Upper lobe of right lung (tissue), 1 donor: ENCODE data around the gene RNU7-1. TPM values are rescaled to one million over a fixed set of nuclear protein-coding genes. Genes with fewer than 3 reads are reported as not detected.

ENCODE experiments used
- ATAC-seq: fragments of 200-7000 bp; cut with Tn5 transposase; one replicate; pipeline ENCODE4 v1.9.1; 2020; ENCODE audit warnings: mild to moderate bottlenecking, moderate library complexity
- DNase-seq: peaks from one replicate; pipeline ENCODE4 v3.0.0-alpha.2; 2020
- H3K27ac ChIP-seq: fragments of 200-600 bp; one replicate; pipeline ENCODE4 v1.8.0; 2022
- H3K27me3 ChIP-seq: fragments of 200-600 bp; one replicate; pipeline ENCODE4 v1.8.0; 2022; ENCODE audit warnings: mild to moderate bottlenecking
- H3K36me3 ChIP-seq: fragments of 200-600 bp; one replicate; pipeline ENCODE4 v1.8.0; 2022
- H3K4me1 ChIP-seq: fragments of 200-600 bp; one replicate; pipeline ENCODE4 v1.8.0; 2022
- H3K4me3 ChIP-seq: fragments of 200-600 bp; one replicate; pipeline ENCODE4 v1.8.0; 2022; ENCODE audit warnings: mild to moderate bottlenecking
- H3K9me3 ChIP-seq: fragments of 200-600 bp; one replicate; pipeline ENCODE4 v1.8.0; 2022
- intact Hi-C: fragments of 100-400 bp; cut with DNase I; formaldehyde crosslinking; loops from one replicate; pipeline ENCODE4 v1.11.0; 2022
- total RNA-seq: library from RNA; stranded (reverse); fragmentation: NEBNext Ultra II Directional; extraction: Animal tissue kit (Norgen Biotek cat#: 25700); gene quantifications from one replicate; pipeline ENCODE4 v1.2.1, GENCODE V29; 2021
- TF ChIP-seq, protein P1 (sequence below): fragments of 200-600 bp; IDR thresholded peaks from one replicate; pipeline ENCODE4 v1.8.0; 2022; ENCODE audit warnings: antibody characterized with exemption
- donor health status: DM: no; HTN: yes; CAD: no; lungs with severe emphysema.

Gene RNU7-1
- total RNA-seq, 1 donor from 2014 or later, result not detected

DNA sequence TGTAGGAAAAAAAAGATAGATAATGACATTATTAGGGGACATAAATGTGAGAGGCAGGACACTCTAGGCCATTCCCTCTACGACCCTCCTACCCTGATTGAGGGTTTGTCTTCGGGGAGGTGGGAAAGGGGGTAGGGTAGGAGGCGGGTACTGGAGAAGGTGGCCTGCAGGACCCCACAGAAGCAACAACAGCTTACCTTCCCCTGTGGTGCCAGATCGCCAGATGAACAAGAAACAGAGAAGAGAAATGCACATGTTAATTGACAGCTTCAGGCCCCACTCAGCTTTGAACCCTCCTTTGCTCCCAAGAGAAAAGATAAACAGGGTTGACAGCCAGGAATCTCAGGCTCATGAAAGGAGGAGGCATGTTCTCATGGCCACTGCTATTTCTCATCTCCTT is 22.1 kb downstream of the RNU7-1 start:
- Histone ChIP-seq H3K4me3 (no peak overlapping the region), H3K27ac (no peak overlapping the region), H3K9me3 (no peaks in the 10 kb centered on the region), H3K36me3 (peaks cover 42% of the 10 kb centered on the region), H3K4me1 (peaks cover 44% of the 10 kb centered on the region), H3K27me3 (no peaks in the 10 kb centered on the region)
- no peak for ATAC-seq
- TF ChIP-seq, protein P1, sequence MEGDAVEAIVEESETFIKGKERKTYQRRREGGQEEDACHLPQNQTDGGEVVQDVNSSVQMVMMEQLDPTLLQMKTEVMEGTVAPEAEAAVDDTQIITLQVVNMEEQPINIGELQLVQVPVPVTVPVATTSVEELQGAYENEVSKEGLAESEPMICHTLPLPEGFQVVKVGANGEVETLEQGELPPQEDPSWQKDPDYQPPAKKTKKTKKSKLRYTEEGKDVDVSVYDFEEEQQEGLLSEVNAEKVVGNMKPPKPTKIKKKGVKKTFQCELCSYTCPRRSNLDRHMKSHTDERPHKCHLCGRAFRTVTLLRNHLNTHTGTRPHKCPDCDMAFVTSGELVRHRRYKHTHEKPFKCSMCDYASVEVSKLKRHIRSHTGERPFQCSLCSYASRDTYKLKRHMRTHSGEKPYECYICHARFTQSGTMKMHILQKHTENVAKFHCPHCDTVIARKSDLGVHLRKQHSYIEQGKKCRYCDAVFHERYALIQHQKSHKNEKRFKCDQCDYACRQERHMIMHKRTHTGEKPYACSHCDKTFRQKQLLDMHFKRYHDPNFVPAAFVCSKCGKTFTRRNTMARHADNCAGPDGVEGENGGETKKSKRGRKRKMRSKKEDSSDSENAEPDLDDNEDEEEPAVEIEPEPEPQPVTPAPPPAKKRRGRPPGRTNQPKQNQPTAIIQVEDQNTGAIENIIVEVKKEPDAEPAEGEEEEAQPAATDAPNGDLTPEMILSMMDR, result no peak
- intact Hi-C loops, result loop anchor here (10.0 kb wide), 1 partner anchor 149 kb away; no protein-coding TSS in a partner anchor
- peak; percentile 8 for DNase-seq

DNA sequence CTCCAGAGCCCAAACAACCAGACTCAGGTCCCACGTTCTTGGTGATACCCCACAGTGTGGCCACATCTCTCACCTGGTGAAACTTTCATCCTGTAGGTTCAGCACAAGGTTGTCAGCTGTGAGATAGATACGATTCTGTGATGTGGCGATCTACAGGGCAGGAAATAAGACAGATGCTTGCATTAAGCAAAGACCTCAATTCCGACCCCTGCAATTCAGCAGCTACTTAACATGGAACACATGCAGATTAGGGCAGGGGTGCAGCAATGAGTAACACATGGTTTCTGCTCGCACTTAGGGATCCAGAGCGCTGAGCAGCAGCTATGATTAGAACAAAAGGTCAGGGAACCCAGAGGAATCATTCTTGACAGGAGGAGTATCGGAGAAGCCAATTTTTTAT is 22.7 kb downstream of the RNU7-1 start:
- ATAC-seq (no peak), DNase-seq (peak; percentile 15)
- peaks cover 39% of the 10 kb centered on the region for H3K4me1 ChIP-seq
- H3K9me3 ChIP-seq, result no peaks in the 10 kb centered on the region
- H3K27ac ChIP-seq, result no peak overlapping the region
- TF ChIP-seq, protein P1, result no peak
- H3K27me3 ChIP-seq, result no peaks in the 10 kb centered on the region
- no peak overlapping the region for H3K4me3 ChIP-seq
- intact Hi-C loops, result loop anchor here (10.0 kb wide), 1 partner anchor 148 kb away; no protein-coding TSS in a partner anchor
- H3K36me3 ChIP-seq, result peaks cover 42% of the 10 kb centered on the region

DNA sequence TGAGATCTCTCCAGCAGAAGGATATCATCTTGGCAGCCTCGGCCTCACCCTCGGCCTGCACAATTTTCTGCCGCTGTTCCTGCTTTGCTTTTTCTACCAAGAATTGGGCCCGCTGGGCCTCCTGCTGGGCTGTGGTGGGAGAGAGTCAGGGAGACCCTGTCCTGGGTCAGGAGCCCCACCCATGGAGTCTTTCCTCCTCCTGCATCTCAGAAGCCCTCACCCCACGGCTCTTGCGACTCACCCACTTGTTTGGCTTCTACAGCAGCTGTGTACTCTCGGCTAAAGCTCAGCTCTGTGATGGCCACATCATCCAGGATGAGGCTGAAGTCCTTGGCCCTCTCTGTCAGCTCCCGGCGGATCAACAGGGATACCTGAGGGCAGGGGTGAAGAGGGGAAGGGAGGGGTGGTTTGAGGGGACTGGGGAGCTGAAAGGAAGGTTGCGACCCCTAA is 24.1 kb downstream of the RNU7-1 start:
- ATAC-seq (no peak), DNase-seq (peak; percentile 53)
- intact Hi-C loops, result loop anchor here (10.0 kb wide), 1 partner anchor 147 kb away; no protein-coding TSS in a partner anchor
- H3K27ac ChIP-seq, result no peak overlapping the region
- H3K27me3 ChIP-seq, result no peaks in the 10 kb centered on the region
- H3K36me3 ChIP-seq, result peaks cover 46% of the 10 kb centered on the region
- no peaks in the 10 kb centered on the region for H3K9me3 ChIP-seq
- H3K4me3 ChIP-seq, result no peak overlapping the region
- peaks cover 34% of the 10 kb centered on the region for H3K4me1 ChIP-seq
- TF ChIP-seq, protein P1, result no peak

DNA sequence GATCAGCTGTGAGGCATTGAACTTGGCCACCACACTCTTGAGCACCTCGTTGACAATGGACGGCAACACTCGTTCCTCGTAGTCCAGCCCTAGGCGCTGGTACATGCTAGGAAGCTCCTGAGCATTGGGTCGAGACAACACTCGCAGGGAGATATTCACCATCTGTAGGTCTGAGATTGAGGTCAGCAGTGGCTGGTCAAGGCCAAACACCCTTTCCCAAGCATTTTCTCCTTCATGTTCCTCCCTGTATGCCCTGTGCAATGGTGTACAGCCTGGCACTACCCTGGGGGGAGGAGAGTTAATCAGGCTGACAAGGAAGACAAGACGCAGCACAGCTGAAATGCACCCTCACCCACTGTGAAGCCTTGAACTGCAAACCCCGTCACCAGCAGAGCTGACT is 24.8 kb downstream of the RNU7-1 start:
- no peak overlapping the region for H3K4me3 ChIP-seq
- ATAC-seq, result no peak
- DNase-seq, result peak; percentile 17
- H3K9me3 ChIP-seq, result no peaks in the 10 kb centered on the region
- TF ChIP-seq, protein P1, result no peak
- peaks cover 33% of the 10 kb centered on the region for H3K4me1 ChIP-seq
- no peak overlapping the region for H3K27ac ChIP-seq
- no peaks in the 10 kb centered on the region for H3K27me3 ChIP-seq
- intact Hi-C loops, result loop anchor here (10.0 kb wide), 1 partner anchor 146 kb away; no protein-coding TSS in a partner anchor
- peaks cover 46% of the 10 kb centered on the region for H3K36me3 ChIP-seq

DNA sequence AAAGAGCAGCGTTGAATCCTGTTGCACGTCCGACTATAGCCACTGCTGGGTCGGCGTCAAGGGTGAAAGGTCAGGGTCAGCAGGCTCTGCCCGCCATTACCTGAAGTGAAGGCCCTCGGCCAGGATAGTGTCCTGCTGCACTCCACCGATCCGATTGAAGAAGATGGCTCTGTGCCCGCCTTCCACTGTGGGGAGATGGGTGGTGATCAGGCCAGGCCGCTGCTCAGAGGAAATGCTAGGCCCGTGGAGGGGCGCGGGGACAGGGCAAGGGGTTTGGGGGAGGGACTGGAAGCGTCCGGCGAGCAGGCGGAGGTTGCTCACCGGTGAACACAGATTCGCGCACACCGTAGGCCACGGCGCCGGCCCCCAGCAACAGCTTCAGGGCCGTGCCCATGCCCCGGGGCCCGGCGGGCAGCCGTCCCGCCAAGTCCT is 26.5 kb downstream of the RNU7-1 start:
- peaks cover 60% of the 10 kb centered on the region for H3K36me3 ChIP-seq
- intact Hi-C loops, result no loop called here

More for the DNA sequence above, 26.5 kb downstream of the RNU7-1 start:
- ATAC-seq (peak; percentile 50), DNase-seq (no peak)
- Histone ChIP-seq H3K9me3 (no peaks in the 10 kb centered on the region), H3K27me3 (no peaks in the 10 kb centered on the region), H3K4me1 (peaks cover 25% of the 10 kb centered on the region), H3K4me3 (peak overlapping the region; percentile 98), H3K27ac (peak overlapping the region; percentile 92)
- TF ChIP-seq, protein P1, result no peak
